SU-DHL-6 (cell line): ENCODE data around the gene SDK1.

Source experiments
- CTCF ChIP-seq: fragments of 200-600 bp; sonication (generic); IDR thresholded peaks from one replicate; pipeline ENCODE4 v1.5.1; 2017; ENCODE audit warnings: antibody characterized with exemption, mild to moderate bottlenecking, low read length, moderate library complexity; ENCODE audit not compliant: insufficient read depth, poor library complexity, severe bottlenecking
- EZH2phosphoT487 ChIP-seq: fragments of 200-600 bp; sonication (generic), shearing (Covaris generic); conservative IDR thresholded peaks from 2 replicates; pipeline ENCODE4 v1.6.1; 2018; ENCODE audit warnings: mild to moderate bottlenecking, antibody characterized with exemption, low read length, moderate library complexity, mixed read lengths

- TF ChIP-seq CTCF (no peak), EZH2phosphoT487 (no peak)
These were observed 874.4 kb downstream of the SDK1 start for GRCh38 chr7:4175346-4175973.
